Measurements from ENCODE around the gene SMG9.
A peak's percentile ranks its signal among the peaks of the same experiment; 100 is the strongest.

SMG9 gene

DNA sequence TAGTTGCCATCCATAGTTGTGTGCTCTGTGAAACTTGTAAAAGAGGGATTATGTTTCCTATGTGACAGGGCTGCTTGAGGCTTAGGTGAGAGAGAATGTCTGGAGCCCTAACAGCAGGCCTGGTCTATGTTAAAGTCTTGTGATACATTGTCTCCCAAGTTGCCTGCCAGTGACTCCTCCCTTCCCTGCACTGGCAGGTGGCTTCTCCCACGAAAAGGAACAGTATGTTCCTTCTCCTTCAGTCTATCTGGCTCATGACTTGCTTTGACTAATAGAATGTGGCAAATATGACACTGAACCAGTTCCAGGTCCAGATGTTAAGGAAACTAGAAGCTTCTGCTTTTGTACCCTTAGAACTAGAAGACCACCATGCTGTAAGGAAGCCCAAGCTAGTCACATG, 31.9 kb upstream of the SMG9 start:
- Histone ChIP-seq H2AFZ (ENCODE audit: low read length) (no peak overlapping the region), H3F3A (ENCODE audit: insufficient read depth, low read length) (0 out of 2 replicates have a peak, but pooled peaks cover 7% of the 10 kb centered on the region), H3K27me3 (replicated peaks; ENCODE audit: insufficient read depth, low read length) (no peaks in the 10 kb centered on the region; the same call in 1 of the 2 replicates), H3K79me2 (ENCODE audit: low read length) (no peaks in the 10 kb centered on the region), H3K9me3 (replicated peaks; ENCODE audit: insufficient read depth, low read length) (no peaks in the 10 kb centered on the region), H3K9me2 (replicated peaks; ENCODE audit: insufficient read depth, low read length) (no peaks in the 10 kb centered on the region), H3K27ac (ENCODE audit: low read length) (no peak overlapping the region), H3K36me3 (replicated peaks; ENCODE audit: insufficient read depth, low read length) (no peaks in the 10 kb centered on the region), H3K4me2 (ENCODE audit: low read depth, low read length) (no peak overlapping the region), H3K4me3 (ENCODE audit: low read length) (no peak overlapping the region), H4K20me1 (ENCODE audit: insufficient read depth, low read length) (no peaks in the 10 kb centered on the region), H3K4me1 (ENCODE audit: low read length) (peaks cover 16% of the 10 kb centered on the region), H3K9ac (ENCODE audit: low read length) (no peak overlapping the region)
- no peak for TF ChIP-seq EZH2 (optimal IDR thresholded peaks at IDR 0.05; ENCODE audit: low read depth, low read length)
- TF ChIP-seq EZH2phosphoT487 (IDR thresholded peaks at IDR 0.05; ENCODE audit: low read length), result no peak
- TF ChIP-seq, protein P1, sequence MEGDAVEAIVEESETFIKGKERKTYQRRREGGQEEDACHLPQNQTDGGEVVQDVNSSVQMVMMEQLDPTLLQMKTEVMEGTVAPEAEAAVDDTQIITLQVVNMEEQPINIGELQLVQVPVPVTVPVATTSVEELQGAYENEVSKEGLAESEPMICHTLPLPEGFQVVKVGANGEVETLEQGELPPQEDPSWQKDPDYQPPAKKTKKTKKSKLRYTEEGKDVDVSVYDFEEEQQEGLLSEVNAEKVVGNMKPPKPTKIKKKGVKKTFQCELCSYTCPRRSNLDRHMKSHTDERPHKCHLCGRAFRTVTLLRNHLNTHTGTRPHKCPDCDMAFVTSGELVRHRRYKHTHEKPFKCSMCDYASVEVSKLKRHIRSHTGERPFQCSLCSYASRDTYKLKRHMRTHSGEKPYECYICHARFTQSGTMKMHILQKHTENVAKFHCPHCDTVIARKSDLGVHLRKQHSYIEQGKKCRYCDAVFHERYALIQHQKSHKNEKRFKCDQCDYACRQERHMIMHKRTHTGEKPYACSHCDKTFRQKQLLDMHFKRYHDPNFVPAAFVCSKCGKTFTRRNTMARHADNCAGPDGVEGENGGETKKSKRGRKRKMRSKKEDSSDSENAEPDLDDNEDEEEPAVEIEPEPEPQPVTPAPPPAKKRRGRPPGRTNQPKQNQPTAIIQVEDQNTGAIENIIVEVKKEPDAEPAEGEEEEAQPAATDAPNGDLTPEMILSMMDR (IDR thresholded peaks at IDR 0.05; ENCODE audit: low read length), result no peak
- DNase-seq, result no peak

DNA sequence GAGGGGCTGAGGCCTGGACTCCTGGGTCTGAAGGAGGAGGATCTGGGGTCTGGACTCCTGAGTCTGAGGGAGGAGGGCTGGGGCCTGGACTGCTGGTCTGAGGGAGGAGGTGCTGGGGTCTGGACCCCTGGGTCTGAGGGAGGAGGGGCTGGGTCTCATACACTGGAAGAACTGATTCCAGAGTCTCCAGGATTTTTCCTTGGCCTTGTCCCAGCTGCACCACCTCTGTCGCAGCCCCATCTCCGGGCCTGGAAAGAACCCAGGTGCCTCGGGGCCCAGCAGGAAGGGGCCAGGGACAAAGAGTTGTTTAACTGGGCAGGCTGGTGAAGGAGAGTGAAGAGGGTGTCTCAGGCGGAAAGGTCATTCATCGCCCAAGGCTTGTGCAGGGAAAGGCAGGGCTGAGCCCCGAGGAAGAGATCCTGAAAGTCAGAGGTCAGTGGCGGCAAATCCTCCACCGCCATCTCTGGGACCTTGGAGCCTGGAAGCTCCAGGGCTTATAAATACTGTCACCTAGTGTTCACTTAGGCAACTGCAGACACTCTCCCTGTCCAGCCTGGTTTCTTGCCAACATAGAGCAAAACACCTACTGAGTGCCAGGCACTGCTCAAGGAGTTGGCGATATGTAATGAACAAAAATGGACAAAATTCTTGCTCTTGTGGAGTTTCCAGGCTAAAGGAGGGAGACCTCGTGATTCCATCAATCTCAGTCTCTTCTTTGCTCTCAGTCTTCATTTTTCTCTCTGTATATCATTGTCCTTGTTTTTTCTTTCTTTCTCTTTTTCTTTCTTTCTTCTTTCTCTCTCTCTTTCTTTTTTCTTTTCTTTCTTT, 30.4 kb upstream of the SMG9 start:
- peak overlapping the region; percentile 62 for H3K4me2 ChIP-seq (ENCODE audit: low read depth, low read length)

DNA sequence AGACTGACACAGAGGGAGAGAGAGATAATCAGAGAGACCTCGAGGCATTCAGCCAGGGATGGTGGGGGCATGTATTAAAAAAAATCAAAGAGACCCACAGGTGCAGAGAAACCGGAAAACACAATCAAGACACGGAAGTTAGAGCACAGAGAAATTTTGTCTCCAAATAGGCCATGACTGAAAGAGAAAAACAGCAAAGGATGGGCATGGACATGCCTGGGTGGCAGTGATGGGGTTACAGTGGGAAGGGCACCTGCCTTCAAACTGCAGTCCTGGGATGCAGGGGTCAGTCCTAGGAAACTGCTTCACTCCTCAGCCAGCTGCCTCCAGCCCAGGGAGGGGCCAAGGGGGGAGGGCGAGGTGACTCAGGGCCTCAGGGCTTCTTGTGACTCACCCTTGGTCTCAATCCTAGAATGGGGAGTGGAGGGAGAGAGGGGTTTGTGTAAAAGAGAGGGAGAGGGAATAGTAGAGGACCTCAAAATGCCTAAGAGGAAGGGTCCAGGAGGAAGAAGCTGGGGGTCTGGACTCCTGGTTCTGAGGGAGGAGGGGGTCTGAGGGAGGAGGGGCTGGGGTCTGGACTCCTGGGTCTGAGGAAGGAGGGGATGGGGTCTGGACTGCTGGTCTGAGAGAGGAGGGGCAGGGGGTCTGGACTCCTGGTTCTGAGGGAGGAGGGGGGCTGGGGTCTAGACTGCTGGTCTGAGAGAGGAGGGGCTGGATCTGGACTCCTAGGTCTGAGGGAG, 29.6 kb upstream of the SMG9 start:
- peak; percentile 37 for DNase-seq
- H3K9me3 ChIP-seq (replicated peaks; ENCODE audit: insufficient read depth, low read length), result no peaks in the 10 kb centered on the region
- H3K27me3 ChIP-seq (replicated peaks; ENCODE audit: insufficient read depth, low read length), result no peaks in the 10 kb centered on the region; the same call in 1 of the 2 replicates
- no peaks in the 10 kb centered on the region for H3K79me2 ChIP-seq (ENCODE audit: low read length)
- peak overlapping the region; percentile 60 for H3K27ac ChIP-seq (ENCODE audit: low read length)
- H2AFZ ChIP-seq (ENCODE audit: low read length), result peak overlapping the region; percentile 82
- TF ChIP-seq, protein P1 (IDR thresholded peaks at IDR 0.05; ENCODE audit: low read length), result no peak
- TF ChIP-seq EZH2 (optimal IDR thresholded peaks at IDR 0.05; ENCODE audit: low read depth, low read length) (no peak), EZH2phosphoT487 (IDR thresholded peaks at IDR 0.05; ENCODE audit: low read length) (no peak)
- H3K4me2 ChIP-seq (ENCODE audit: low read depth, low read length), result peak overlapping the region; percentile 62; the same call in 1 of the 2 replicates
- no peaks in the 10 kb centered on the region for H4K20me1 ChIP-seq (ENCODE audit: insufficient read depth, low read length)
- no peaks in the 10 kb centered on the region for H3K9me2 ChIP-seq (replicated peaks; ENCODE audit: insufficient read depth, low read length)
- peak overlapping the region; percentile 6; the same call in 1 of the 2 replicates for H3K4me3 ChIP-seq (ENCODE audit: low read length)
- 0 out of 2 replicates have a peak, but pooled peaks cover 7% of the 10 kb centered on the region for H3F3A ChIP-seq (ENCODE audit: insufficient read depth, low read length)
- H3K36me3 ChIP-seq (replicated peaks; ENCODE audit: insufficient read depth, low read length), result no peaks in the 10 kb centered on the region
- peak overlapping the region; percentile 48 for H3K9ac ChIP-seq (ENCODE audit: low read length)
- H3K4me1 ChIP-seq (ENCODE audit: low read length), result peaks cover 16% of the 10 kb centered on the region

More for the DNA sequence above, 30.4 kb upstream of the SMG9 start:
- Histone ChIP-seq H3K9me3 (replicated peaks; ENCODE audit: insufficient read depth, low read length) (no peaks in the 10 kb centered on the region), H3K4me3 (ENCODE audit: low read length) (peak overlapping the region; percentile 17; the same call in 1 of the 2 replicates), H3K4me1 (ENCODE audit: low read length) (peaks cover 16% of the 10 kb centered on the region), H3F3A (ENCODE audit: insufficient read depth, low read length) (0 out of 2 replicates have a peak, but pooled peaks cover 7% of the 10 kb centered on the region), H3K27me3 (replicated peaks; ENCODE audit: insufficient read depth, low read length) (no peaks in the 10 kb centered on the region; the same call in 1 of the 2 replicates), H3K27ac (ENCODE audit: low read length) (peak overlapping the region; percentile 60; the same call in 1 of the 2 replicates), H2AFZ (ENCODE audit: low read length) (peak overlapping the region; percentile 82), H4K20me1 (ENCODE audit: insufficient read depth, low read length) (no peaks in the 10 kb centered on the region), H3K9ac (ENCODE audit: low read length) (peak overlapping the region; percentile 48), H3K9me2 (replicated peaks; ENCODE audit: insufficient read depth, low read length) (no peaks in the 10 kb centered on the region), H3K79me2 (ENCODE audit: low read length) (no peaks in the 10 kb centered on the region), H3K36me3 (replicated peaks; ENCODE audit: insufficient read depth, low read length) (no peaks in the 10 kb centered on the region)
- peak; percentile 79 for DNase-seq
- TF ChIP-seq, protein P1 (IDR thresholded peaks at IDR 0.05; ENCODE audit: low read length), result peak; percentile 98
- no peak for TF ChIP-seq EZH2phosphoT487 (IDR thresholded peaks at IDR 0.05; ENCODE audit: low read length)

Data from MM.1S (cell line).